Neural crest cell (in vitro differentiated cells): ENCODE measurements around the gene ADAMTS20. TPM values are rescaled to one million over a fixed set of nuclear protein-coding genes. Genes with fewer than 3 reads are reported as not detected.

Source experiments
- DNase-seq: peaks from one replicate; pipeline ENCODE4 v3.0.0; 2021; ENCODE audit warnings: low read depth, mixed read lengths, low spot score
- H3K27ac Mint-ChIP-seq: one replicate; pipeline ENCODE4 v1.8.0; 2021; ENCODE audit warnings: mild to moderate bottlenecking, mixed read lengths; ENCODE audit not compliant: unreplicated experiment
- H3K27me3 Mint-ChIP-seq: 2 replicates; pipeline ENCODE4 v1.8.0; 2021; ENCODE audit warnings: low read depth, mild to moderate bottlenecking, mixed read lengths
- H3K36me3 Mint-ChIP-seq: 2 replicates; pipeline ENCODE4 v1.8.0; 2021; ENCODE audit warnings: low read depth, mild to moderate bottlenecking, mixed read lengths
- H3K4me1 Mint-ChIP-seq: 2 replicates; pipeline ENCODE4 v1.8.0; 2021; ENCODE audit warnings: mixed read lengths
- H3K4me3 Mint-ChIP-seq: one replicate; pipeline ENCODE4 v1.8.0; 2021; ENCODE audit warnings: mild to moderate bottlenecking, mixed read lengths
- H3K9me3 Mint-ChIP-seq: 2 replicates; pipeline ENCODE4 v1.8.0; 2021; ENCODE audit warnings: mixed read lengths
- total RNA-seq: library from RNA; stranded (reverse); gene quantifications from 2 replicates; pipeline ENCODE4 v1.2.1, GENCODE V29; 2021
- TF ChIP-seq, protein P1 (sequence below): fragments of 200-600 bp; sonication (generic); conservative IDR thresholded peaks from 2 replicates; pipeline ENCODE4 v1.5.0; 2021; ENCODE audit warnings: antibody characterized with exemption, mild to moderate bottlenecking

The ADAMTS20 gene
- total RNA-seq, 1 donor from 2014 or later: 1.8 TPM

DNA sequence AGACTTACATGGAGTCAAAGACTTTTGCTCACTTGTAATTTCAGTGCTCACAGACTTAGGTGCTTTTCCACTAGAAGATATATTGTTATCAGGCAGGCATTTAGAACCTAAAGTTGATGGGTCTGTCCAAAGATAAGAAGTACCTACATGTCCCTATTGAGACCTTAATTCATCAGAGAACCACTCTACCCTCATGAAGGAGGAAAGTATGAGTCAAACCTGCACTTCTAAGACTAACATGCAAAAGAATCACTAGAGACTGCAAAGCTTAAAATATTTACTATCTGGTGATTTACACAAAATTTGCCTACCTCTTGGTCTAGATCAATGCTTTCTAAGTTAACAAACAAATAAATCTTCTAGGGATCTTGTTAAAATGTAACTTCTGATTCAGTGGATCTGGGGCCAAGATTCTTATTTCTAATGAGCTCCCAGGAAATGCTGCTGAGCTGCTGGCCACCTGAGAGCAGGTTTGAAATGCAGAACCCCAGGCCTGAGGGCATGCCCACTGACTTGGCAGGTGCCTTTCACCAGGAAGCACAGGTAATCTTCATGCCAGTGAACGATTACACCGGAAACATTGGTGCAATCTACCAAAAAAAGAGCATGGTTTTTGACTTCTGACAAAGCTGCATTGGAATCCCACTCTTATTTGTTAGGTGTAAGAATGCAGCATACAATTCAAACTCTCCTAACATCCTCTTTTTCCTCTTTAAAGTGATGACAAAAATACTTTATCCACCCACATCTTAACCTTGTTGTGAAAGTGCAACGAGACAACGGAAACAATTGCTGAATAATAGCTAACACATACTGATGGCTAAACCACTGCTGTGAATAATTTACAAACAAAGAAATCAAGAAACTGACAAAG is 214.2 kb downstream of the ADAMTS20 start:
- Mint-ChIP-seq H3K27ac (peak overlapping the region; percentile 86), H3K4me1 (peaks cover 18% of the 10 kb centered on the region), H3K36me3 (no peaks in the 10 kb centered on the region), H3K9me3 (peaks cover 2% of the 10 kb centered on the region), H3K27me3 (no peaks in the 10 kb centered on the region), H3K4me3 (no peak overlapping the region)
- TF ChIP-seq, protein P1, sequence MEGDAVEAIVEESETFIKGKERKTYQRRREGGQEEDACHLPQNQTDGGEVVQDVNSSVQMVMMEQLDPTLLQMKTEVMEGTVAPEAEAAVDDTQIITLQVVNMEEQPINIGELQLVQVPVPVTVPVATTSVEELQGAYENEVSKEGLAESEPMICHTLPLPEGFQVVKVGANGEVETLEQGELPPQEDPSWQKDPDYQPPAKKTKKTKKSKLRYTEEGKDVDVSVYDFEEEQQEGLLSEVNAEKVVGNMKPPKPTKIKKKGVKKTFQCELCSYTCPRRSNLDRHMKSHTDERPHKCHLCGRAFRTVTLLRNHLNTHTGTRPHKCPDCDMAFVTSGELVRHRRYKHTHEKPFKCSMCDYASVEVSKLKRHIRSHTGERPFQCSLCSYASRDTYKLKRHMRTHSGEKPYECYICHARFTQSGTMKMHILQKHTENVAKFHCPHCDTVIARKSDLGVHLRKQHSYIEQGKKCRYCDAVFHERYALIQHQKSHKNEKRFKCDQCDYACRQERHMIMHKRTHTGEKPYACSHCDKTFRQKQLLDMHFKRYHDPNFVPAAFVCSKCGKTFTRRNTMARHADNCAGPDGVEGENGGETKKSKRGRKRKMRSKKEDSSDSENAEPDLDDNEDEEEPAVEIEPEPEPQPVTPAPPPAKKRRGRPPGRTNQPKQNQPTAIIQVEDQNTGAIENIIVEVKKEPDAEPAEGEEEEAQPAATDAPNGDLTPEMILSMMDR: no peak
- DNase-seq: no peak

DNA sequence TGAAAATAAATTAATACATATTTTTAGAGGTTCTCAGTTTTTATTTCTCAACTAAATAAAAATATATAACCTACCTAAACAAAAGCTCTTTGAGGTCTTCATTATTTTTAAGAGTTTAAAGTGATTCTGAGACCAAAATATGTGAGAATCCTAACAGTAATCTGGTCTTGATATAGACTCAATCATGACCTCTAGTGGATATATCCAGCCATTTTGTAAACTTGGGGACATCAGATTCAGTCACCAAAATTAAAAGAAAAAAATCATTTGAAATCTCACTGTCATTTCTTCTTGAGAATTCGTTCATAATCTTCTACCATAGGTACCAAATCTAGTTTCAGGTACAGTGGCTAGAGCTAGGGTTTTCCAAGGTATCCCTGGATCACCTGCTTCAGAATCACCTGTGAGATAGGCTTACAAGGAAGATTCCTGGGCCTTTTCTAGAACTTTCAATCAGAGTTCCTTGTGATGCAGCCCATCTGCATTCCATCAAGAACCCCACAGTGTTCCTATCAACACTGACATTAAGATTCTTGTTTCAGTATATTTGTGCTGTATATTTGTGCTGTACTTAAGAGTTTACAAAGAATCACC is 214.9 kb downstream of the ADAMTS20 start:
- Mint-ChIP-seq H3K27ac (no peak overlapping the region), H3K27me3 (no peaks in the 10 kb centered on the region), H3K4me1 (peaks cover 18% of the 10 kb centered on the region), H3K9me3 (peaks cover 2% of the 10 kb centered on the region), H3K36me3 (no peaks in the 10 kb centered on the region), H3K4me3 (no peak overlapping the region)
- TF ChIP-seq, protein P1: peak; percentile 70
- no peak for DNase-seq

DNA sequence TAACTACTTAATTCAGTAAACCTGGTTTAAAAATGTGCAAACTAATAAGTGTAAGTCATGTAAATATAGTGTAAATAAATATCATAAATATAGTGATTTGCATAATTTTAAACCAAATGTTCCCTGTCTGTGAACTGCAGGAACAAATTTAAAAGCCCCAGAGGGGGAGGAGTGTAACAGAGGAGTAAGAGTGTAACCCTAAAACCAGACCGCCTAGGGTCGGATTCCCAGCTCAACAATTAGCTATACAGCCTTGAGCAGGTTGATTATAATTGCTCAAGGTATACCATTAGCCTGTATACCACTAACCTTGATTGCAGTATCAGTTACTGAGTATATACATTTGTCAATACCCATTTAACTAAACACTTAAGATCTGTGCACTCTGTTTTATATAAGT is 218.4 kb downstream of the ADAMTS20 start:
- DNase-seq: no peak
- Mint-ChIP-seq H3K4me3 (no peak overlapping the region), H3K9me3 (peaks cover 3% of the 10 kb centered on the region), H3K4me1 (peaks cover 7% of the 10 kb centered on the region), H3K27me3 (no peaks in the 10 kb centered on the region), H3K36me3 (peaks cover 2% of the 10 kb centered on the region), H3K27ac (no peak overlapping the region)
- TF ChIP-seq, protein P1: no peak

DNA sequence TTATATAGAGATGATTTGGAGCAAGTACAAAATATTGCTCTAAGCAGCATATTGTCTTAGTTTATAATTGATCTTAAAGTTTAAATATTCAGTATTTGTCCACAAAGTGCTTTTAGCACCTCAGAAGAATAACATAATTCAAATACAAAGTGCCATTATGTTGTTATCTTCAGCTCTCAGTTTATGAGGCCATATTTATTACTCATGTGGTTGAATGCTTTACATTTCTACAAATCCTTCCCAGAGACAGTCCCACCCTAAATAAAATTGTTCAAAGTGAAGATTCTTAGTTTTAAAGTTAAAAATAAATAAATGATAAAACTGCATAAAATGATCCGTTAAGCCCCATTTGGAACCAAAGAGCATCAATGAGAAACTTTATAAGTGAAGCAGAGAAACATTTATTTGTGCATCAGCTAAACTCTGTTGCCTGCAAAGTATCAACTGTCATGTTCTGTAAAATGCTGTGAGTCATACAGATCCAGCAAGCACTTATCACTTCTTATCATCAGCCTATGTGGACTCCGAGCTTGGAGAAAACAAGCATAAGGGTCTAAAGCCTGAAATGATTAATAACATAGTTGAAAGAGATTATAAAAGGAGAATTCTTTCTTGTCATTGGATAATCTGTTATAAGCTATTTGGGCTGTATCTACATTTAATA is 218.9 kb downstream of the ADAMTS20 start:
- Mint-ChIP-seq H3K4me1 (peaks cover 2% of the 10 kb centered on the region), H3K4me3 (no peak overlapping the region), H3K27me3 (no peaks in the 10 kb centered on the region), H3K36me3 (peaks cover 2% of the 10 kb centered on the region), H3K27ac (no peak overlapping the region), H3K9me3 (peaks cover 3% of the 10 kb centered on the region)
- DNase-seq: no peak
- TF ChIP-seq, protein P1: no peak

DNA sequence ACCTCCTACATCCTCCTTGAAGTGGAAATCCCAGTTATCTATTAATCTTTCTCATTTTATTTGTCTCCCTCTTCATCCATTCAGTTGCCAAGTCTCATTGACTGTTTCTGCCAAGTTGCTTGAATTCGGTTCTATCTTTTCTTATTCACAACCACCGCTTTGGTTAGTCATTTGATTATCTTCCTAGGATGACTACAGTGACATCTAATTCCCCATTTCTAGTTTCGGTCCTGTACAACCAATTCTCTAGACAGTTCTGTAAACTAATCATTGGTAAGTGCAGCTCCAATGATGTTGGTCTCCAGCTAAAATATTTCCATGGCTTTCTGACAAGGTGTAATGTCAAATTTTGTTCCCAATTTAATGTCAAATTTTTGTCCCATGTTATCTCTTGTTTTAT is 220.1 kb downstream of the ADAMTS20 start:
- no peak for DNase-seq
- peaks cover 2% of the 10 kb centered on the region for H3K36me3 Mint-ChIP-seq
- no peaks in the 10 kb centered on the region for H3K4me1 Mint-ChIP-seq
- no peaks in the 10 kb centered on the region for H3K27me3 Mint-ChIP-seq
- H3K9me3 Mint-ChIP-seq: peaks cover 8% of the 10 kb centered on the region
- H3K4me3 Mint-ChIP-seq: no peak overlapping the region
- H3K27ac Mint-ChIP-seq: no peak overlapping the region
- TF ChIP-seq, protein P1: no peak
